HG02798 (cell line): Measurements from ENCODE around the gene RIPPLY1.
"Not testable (repeated sequence)": the region's sequence is repeated elsewhere in the genome, so short reads cannot be mapped to it uniquely, and the experiment has no call there.

Source experiments
- ATAC-seq: cut with Tn5 transposase; IDR thresholded peaks from one replicate; pipeline ENCODE4 v1.9.1; 2021; ENCODE audit warnings: mild to moderate bottlenecking; ENCODE audit not compliant: unreplicated experiment, poor library complexity

The RIPPLY1 gene

DNA sequence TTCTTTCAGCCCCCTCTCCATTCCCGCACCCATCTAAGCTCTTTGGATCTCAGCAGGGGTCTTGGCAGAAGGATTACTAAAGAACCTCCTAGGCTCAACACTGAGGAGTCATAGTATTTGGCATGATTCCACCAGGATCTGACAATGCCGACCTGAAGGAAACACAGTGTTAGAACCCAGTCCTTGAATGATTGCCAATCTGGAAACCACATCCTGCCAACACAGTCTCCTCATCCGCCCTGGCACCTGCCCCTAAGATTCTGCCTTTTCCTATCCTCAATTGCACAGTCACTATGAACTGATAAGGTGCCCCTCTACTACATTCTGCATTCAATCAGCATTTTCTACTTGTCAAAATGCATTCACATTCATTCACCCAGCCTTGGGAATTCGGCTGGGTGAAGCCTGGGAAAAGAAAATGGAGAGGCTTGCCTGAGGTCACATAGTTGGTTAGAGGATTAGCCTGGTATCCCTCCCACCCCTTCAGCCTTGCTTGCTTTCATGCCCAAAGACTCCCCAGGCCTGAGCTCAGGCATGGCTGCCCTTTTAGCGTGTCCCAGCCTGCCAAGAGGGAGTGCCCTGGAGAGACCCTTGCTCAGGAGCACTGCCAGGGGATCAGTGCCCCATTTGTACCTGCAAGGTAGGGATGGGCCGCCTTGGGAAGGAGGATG, 14.8 kb upstream of the RIPPLY1 start:
- no peak for ATAC-seq

DNA sequence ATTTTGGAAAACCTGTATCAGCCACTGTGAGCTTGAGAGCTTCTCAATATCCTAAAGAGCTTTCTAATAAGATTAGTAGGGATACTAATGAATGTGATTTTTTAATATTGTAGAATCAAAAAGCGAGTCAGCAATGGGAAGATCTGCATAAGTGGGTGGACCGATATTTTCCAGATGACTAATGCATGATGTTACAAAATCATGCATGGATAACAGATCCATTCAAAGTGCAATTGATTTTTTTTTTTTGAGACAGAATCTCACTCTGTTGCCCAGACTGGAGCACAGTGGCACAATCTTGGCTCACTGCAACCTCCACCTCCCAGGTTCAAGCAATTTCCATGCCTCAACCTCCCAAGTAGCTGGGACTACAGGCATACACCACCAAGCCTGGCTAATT, 9.7 kb upstream of the RIPPLY1 start:
- no peak for ATAC-seq

DNA sequence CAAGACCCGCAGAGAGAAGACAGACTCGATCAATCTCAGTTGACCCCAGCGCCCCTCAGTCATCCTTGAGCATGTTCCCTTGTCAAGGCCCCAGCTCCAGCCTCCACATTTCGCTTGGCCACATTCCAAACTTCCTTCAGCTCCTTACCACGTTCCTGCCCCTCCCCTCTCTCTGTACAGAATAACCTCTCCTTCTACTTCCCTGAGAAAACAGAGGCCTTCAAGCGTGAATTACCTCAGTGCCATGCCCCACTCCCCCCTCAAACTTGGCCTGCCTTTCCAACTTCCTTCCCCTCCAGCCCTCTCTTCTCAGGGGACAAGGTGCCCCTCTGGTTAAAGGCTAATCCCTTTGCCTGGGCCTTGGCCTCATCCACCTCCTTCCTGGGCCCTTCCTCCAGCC, 3.2 kb upstream of the RIPPLY1 start:
- no peak for ATAC-seq

DNA sequence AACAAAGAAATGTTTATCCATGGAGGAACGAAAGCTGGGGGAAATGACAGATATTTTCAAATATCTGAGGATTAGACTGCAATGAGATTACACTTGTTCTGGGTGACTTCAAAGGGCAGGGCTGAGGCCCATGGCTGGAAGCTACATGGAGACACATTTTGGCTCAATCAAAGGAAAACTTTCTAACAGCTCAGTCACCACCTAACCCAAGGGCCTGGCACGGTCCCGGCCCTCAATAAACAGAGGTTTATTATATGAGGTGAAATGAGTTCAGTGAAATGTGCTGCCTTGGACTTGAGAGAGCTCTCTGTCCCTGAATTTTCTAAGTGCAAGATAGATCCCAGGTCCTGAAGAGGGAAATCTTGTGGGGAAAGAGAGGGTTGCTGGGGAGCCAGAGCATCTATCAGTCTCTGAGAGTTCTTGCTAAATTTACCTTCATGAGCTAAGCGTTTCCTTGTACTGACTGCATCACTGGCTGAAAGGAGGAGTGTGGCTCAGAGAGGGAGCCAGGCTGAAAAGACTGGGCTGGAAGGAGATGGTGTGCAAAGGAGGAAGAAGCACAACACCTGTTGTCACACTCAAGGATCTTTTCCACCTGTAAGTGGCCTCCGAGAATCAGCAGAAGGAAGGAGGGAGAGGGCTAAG, 2.0 kb upstream of the RIPPLY1 start:
- ATAC-seq: no peak

DNA sequence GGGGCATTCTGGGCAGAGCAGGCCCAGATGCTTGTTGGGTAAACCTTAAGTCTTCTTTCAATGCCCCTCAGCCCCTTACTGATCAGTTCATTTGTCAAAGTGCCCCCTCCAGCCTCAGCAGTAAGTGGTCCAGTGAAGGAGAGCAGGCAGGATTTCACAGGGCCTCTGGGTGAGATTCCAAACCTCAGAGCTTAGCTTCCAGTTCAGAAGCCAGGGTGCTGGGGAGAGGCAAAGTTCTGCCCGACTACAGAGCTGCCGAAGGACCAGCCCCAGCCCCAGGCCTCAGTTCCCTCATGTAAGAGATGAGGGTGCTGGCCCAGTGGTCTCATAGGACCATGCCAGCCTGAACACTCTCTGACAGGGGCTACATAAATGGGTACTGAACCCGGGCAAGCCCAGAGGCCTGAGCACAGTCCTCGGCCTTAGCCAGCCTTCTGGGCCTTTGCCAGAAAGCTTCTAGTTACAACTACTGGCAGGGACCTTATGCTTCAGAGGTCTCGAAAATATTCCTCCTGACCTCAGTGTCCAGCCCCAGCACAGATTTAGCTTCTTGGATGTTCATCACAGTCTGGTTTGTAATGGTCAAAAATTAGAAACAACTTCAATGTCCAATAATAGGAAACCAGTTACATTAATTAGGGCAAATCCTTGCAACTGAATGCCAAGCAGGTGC, 851 bp upstream of the RIPPLY1 start:
- no peak for ATAC-seq

DNA sequence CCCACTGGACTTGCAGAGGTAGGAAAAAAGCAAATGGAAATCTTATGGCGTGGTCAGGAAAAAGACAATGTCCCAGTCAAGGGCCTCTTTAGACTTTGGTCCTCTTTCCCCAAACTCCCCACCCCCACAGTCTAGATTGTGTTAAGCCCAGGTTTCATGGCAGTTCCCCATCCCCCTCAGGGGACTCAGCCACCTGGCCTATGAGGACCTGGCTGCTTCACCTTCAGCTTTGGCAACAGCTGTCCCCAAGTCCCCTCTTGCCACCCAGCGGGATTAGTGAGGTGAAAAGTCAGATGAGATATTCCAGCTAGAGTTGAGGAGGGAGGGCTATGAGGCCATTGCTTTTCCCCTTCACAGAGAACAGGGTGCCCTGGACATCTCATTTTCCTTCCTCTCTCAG, 457 bp downstream of the RIPPLY1 start:
- ATAC-seq: no peak

DNA sequence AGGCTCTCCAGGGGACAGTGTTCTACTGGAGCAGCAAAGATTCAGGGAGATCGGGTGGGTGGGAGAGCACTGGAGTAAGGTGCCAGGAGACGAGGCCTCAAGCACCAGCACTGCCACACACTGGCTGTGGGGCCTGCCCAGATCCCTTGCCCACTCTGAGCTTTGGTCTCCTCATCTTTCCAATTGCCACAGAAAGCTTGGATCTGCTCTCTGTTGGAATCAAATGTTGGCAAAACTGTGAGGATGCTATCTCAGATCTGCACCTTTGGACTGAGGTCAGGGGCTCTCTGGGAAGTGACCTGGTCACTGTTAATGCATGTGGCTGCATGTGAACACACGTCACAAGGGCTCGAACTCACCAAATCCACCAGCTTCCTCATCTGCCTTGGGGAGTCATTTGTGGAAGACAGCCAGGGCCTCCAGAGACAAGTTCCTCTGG, 1.3 kb downstream of the RIPPLY1 start:
- no peak for ATAC-seq

DNA sequence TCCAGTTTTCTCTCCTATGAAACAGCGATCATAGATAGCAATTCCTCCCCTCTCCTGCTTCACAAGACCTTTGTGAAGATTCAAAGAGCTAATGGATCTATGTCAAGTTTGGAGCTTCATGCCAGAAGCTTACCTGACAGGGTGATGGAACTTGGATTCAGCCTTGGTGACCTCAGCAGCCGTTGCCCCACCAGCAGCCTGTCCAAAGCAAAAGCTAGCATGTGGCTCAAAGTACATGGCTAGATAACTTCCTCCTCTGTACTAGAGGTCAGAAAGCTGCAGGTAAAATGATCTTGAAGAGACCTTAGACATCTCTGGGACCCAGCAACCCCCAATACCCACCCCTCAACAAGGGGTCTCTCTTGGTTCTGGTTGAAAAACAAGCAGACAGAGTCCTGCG, 1.8 kb downstream of the RIPPLY1 start:
- ATAC-seq: no peak

DNA sequence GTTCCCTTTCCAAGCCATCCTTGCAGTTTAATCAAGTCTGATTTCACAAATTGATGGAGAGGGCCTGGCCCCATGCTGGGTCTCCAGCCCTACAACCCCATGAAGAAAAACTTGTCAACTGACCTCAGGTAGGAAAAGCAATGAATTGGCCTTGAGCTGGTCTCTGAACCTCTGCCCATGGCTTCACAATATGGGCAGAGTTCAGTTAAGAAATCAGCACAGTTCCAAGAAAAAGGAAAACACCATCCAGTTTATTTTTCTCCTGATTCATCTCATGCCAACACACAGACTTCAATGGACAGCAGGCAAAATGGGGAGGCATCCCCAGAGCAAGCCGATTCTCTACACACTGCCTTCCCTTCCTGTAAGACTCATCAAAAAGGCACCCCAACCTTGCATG, 3.3 kb downstream of the RIPPLY1 start:
- ATAC-seq: no peak

DNA sequence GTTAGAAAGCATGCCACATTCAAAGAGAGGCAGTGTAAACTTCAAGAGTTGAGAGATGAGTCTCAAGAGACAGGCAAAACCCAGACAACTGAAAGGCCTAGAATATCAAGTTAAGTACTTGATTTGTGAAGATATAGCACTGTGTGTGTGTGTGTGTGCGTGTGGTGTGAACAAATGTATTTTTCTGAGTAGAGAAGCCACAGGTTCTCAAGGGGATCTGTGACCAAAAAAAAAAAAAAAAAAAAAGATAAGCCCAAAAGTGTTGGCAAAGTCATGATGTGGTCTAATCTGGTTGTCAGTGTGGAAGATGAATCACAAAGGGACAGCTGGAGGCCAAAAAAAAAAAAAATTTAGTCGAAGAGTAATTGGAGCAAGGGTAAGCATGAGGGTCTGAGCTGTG, 3.9 kb downstream of the RIPPLY1 start:
- ATAC-seq: no peak

DNA sequence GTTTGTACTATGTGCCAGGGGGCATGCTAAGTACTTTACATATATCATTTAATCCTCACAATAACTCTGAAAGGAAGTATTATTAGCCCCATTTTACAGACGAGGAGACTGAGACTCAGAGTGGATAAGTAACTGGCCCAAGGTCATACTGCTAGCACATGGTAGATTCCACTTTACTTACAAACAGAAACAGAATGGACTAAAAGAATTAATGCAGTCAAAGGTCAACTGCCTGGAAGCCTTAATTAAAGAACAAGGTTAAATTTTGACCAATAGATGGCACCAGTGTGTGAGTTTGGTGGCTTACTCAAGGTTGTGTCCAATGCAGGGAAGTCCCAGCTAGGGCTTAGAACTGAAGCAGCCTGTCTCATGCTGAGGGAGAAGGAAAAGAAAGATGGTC, 4.7 kb downstream of the RIPPLY1 start:
- ATAC-seq: peak; percentile 77

DNA sequence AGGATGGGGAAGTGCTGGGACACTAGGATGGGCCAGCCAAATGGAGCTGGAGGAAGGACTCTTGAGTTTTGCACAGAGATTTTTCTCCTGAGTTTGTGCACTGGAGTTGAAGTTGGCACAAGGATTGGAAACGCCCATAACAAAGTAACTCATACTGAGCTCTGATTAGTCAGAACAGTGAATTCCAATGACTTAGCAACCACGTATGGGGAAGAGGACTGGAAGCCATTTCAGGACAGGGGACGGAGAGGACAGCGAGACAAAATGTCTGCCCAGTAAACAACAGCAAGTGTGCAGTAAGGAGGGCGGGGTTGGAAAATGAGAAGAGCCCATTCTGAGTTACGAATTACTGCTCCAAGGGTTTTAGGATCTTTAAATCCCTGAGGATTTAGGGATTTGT, 5.9 kb downstream of the RIPPLY1 start:
- ATAC-seq: no peak

DNA sequence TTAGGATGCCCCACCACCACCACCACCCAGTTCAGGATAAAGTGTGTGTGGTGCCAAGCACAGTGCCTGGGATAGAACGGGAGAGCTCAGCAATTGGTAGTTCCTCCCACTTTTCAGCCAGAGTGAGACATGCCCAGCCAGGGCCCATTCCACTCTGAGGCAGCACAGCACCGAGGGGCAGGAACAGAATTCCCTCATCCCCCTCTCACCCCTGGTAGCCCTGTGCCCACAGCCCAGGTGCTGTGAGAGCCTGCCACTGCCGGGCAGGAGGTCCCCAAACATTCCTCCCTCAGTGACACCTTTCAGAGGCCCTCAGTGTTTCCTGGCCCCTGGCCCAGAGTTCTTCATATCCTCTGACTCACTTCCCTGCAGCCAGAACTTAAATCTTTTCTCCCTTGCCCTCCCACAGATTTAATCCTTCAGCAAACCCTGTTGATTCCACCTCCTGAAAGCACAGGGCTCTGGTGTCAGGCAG, 8.1 kb downstream of the RIPPLY1 start:
- ATAC-seq: no peak

DNA sequence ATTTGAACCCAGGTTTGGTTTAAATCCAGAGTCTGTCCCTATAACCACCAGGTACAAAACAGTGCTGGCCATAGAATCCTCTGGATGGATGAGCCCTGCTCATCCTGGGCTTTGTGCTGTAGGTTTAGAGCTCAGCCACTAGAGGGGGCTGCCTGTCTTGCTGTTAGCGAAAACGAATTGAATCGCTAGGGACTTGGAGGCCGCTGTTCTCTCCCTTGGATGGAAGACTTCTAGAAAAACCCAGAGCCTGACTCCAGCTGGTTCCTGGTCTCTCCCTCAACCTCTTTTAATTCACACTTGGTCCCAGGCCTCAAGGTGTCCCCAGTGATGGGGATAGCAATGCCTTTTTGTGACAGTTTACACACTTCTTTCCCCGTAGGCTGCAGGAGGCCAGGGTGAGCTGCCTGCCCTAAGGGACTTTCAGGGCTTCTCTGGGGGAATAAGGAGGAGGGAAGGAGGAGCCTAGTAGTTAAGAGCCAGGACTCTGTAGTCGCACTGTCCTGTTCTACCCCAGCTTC, 8.7 kb downstream of the RIPPLY1 start:
- peak; percentile 83 for ATAC-seq

DNA sequence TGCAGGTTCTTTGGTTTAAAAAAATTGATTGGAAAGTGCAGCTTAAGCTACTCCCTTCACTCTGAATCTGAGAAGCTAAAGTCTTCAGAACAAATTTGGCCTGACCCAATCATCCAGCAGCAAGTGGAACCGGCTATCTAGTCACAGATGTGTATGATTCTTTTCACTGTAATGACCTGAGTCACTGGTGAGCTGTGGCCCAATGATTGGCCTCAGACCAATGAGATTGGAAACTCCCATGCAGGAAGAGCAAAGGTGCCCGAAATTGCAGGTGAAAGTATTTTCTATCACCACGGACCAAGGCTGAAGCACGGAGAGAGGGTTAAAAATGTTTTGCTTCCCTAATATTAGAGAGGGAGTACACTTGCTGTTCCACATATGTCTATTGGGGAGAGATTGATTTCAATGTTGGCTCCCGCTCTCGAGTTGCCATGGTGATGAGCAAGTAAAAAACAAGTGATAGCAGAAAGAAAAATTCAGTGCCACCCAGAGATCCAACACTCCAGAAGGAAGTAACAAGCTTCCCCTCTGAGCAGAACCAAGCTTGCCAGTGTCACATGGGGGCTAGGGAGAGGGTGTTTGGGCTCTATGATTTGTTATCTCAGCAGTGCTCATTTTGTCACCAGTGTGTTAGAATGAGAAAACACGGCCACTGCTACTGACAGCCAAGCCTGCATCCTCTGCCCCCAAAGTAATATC, 11.2 kb downstream of the RIPPLY1 start:
- ATAC-seq: no peak

DNA sequence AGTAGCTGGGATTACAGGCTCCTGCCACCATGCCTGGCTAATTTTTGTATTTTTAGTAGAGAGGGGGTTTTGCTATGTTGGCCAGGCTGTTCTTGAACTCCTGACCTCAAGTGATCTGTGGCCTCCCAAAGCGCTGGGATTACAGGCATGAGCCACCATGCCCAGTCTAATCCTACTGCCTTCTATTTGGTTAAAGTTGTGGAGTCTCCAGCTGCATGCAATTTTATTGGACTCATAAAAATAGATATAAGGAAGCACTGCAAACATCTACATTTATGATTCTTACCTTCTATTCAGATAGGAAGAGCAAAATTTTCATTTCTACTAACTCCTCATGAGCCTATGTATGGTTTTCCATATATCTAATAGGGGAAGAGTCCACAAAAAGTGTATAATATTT, 13.7 kb downstream of the RIPPLY1 start:
- ATAC-seq: no peak

DNA sequence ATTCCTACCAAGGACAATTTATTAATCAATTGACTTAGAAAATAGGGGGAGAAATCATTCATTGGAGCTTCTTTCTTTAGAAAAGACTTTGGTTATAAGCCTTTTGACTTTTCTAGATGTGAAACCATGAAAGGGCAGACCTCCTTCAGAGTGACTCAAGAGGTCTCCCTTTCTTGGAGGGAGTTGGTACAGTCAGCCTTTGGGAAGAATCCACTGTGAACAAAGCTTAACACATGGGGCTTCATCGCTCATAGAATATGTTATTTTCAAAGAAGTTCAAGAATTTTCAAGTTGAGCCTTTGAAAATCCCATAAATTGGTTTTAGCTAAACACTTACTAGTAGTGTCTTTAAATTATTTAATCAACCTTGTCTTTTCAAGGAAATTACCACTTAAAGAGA, 28.0 kb downstream of the RIPPLY1 start:
- no peak for ATAC-seq

DNA sequence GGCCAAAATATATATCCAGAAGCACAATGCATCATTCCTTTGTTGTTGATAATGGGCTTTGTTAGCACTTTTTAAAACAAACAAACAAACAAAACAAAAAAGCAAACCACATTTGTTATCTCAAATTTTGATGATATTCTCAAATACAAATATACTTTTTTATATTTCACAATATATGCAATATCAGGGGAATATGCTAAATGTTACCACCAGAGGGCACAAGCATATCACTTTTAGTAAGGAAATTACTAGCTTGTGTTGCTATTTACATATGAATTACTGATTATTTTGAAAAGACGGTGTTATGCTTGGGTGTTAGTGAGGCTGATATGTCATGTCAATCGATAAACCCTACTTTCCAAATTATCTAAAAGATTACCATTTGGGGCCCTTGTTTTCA, 29.1 kb downstream of the RIPPLY1 start:
- ATAC-seq: no peak

DNA sequence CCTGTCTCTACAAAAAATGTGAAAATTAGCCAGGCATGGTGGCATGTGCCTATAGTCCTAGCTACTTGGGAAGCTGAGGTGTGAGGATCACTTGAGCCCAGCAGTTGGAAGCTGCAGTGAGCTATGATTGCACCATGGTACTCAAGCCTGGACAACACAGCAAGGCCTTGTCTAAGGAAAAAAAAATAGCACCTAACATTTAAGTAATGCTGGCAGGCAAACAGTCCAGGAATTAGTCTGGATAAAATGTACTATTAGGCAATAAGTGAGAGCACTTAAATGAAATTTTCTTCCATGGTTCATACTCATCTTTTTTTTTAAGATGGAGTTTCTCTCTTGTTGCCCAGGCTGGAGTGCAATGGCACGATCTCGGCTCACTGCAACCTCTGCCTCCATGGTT, 30.3 kb downstream of the RIPPLY1 start:
- ATAC-seq: not testable (repeated sequence)

DNA sequence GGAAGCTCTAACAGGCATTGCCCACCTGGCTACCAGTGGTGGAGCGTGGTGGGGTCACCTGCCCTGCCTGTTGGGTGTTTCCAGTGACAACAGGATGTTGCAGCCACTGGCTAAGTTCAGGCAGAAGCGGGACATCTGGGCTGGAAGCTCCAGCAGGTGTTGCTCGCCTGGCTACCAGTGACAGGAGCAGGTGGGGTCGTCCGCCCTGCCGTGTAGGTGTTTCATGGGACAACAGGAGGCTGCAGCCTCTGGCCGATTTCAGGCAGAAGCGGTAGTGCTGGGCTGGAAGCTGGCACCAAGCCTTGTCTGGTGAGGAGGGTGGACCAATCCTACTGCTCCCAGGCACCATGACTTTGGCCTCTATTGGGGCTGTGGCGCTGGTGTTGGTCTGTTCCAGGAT, 39.4 kb downstream of the RIPPLY1 start:
- ATAC-seq: no peak
